ENCODE results near the gene ZNF17. TPM values are rescaled to one million over a fixed set of nuclear protein-coding genes. Genes with fewer than 3 reads are reported as not detected.

ZNF17 gene
- total and polyA plus RNA-seq, 10 donors = 1.8 to 23.0 (median 16.6) TPM

- Histone ChIP-seq H3K36me3 (peaks cover 0 to 24% (median 9%) of the 10 kb centered on the region in 6 donors), H3K27me3 (replicated peaks in 1 of 7) (no peaks in the 10 kb centered on the region), H3K4me3 (peak within 1 kb of the TSS; percentile 55 to 85 (median 74)), H3K9me3 (peaks cover 0 to 12% (median 0%) of the 10 kb centered on the region in 8 donors), H3K27ac (peak within 1 kb of the TSS; percentile 82 to 94 (median 90)), H3K4me1 (peaks cover 6 to 43% (median 21%) of the 10 kb centered on the region in 6 donors)
- intact Hi-C loops (cut with DNase I; ENCODE audit: low total_unique reads) = no loop called here
- DNase-seq = peak; percentile 97
- TF ChIP-seq POLR2A (IDR thresholded peaks at IDR 0.05) (peak in 1 of 3 donors; percentile 29), CTCF (IDR thresholded peaks at IDR 0.05 in 8 of 11, conservative IDR thresholded peaks at IDR 0.05 in 3 of 11) (peak in 8 of 11 experiments; percentile 12 to 57 (median 42)), POLR2AphosphoS5 (IDR thresholded peaks at IDR 0.05) (peak; percentile 89 to 93 (median 92))
- 0 to 1% (median 1%) methylated on average over 24 to 50 of the region's 50 CpGs for WGBS, 5 donors
These were observed 21.0 kb upstream of the ZNF17 start, which contains the start of gene ZNF548 for GRCh38 chr19:57389730-57390598. TSS of gene ZNF548 (plus strand) at chr19:57389854. CDS start at chr19:57390100, 246 bp downstream.

GRCh38 chr19:57395710-57396109, 15.3 kb upstream of the ZNF17 start:
- Histone ChIP-seq H3K27me3 (replicated peaks in 1 of 7) (no peaks in the 10 kb centered on the region), H3K9me3 (peaks cover 0 to 56% (median 43%) of the 10 kb centered on the region in 8 donors), H3K4me3 (no peak overlapping the region), H3K36me3 (peaks cover 8 to 81% (median 56%) of the 10 kb centered on the region in 6 donors), H3K27ac (no peak overlapping the region), H3K4me1 (peaks cover 0 to 27% (median 9%) of the 10 kb centered on the region in 6 donors)
- 83 to 95% (median 91%) methylated on average over 5 of the region's 5 CpGs for WGBS, 5 donors
- no peak for DNase-seq
- intact Hi-C loops (cut with DNase I; ENCODE audit: low total_unique reads) = no loop called here
- TF ChIP-seq POLR2AphosphoS5 (IDR thresholded peaks at IDR 0.05) (no peak), POLR2A (IDR thresholded peaks at IDR 0.05) (no peak), CTCF (IDR thresholded peaks at IDR 0.05 in 8 of 11, conservative IDR thresholded peaks at IDR 0.05 in 3 of 11) (no peak)

GRCh38 chr19:57398868-57399267, 12.1 kb upstream of the ZNF17 start:
- Histone ChIP-seq H3K27me3 (replicated peaks in 1 of 7) (no peaks in the 10 kb centered on the region), H3K27ac (no peak overlapping the region), H3K4me1 (peaks cover 0 to 2% (median 0%) of the 10 kb centered on the region in 6 donors), H3K9me3 (peaks cover 0 to 81% (median 69%) of the 10 kb centered on the region in 8 donors), H3K36me3 (peaks cover 8 to 88% (median 55%) of the 10 kb centered on the region in 6 donors), H3K4me3 (no peak overlapping the region)
- 94 to 98% (median 97%) methylated on average over 5 of the region's 5 CpGs for WGBS, 5 donors
- intact Hi-C loops (cut with DNase I; ENCODE audit: low total_unique reads) = no loop called here
- DNase-seq = no peak
- TF ChIP-seq POLR2A (IDR thresholded peaks at IDR 0.05) (no peak), CTCF (IDR thresholded peaks at IDR 0.05 in 8 of 11, conservative IDR thresholded peaks at IDR 0.05 in 3 of 11) (no peak), POLR2AphosphoS5 (IDR thresholded peaks at IDR 0.05) (no peak)

Measured in spleen (tissue), 11 donors.